ENCODE measurements around the gene ZNF710.

- TF ChIP-seq, protein P1, sequence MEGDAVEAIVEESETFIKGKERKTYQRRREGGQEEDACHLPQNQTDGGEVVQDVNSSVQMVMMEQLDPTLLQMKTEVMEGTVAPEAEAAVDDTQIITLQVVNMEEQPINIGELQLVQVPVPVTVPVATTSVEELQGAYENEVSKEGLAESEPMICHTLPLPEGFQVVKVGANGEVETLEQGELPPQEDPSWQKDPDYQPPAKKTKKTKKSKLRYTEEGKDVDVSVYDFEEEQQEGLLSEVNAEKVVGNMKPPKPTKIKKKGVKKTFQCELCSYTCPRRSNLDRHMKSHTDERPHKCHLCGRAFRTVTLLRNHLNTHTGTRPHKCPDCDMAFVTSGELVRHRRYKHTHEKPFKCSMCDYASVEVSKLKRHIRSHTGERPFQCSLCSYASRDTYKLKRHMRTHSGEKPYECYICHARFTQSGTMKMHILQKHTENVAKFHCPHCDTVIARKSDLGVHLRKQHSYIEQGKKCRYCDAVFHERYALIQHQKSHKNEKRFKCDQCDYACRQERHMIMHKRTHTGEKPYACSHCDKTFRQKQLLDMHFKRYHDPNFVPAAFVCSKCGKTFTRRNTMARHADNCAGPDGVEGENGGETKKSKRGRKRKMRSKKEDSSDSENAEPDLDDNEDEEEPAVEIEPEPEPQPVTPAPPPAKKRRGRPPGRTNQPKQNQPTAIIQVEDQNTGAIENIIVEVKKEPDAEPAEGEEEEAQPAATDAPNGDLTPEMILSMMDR (IDR thresholded peaks at IDR 0.05): no peak
- no peak for TF ChIP-seq POLR2A (IDR thresholded peaks at IDR 0.05)
- no peak for TF ChIP-seq POLR2AphosphoS5 (IDR thresholded peaks at IDR 0.05)
These were observed 118.2 kb downstream of the ZNF710 start for GRCh38 chr15:90119367-90119766.
